ENCODE results near the gene FRY.

FRY gene

GRCh38 chr13:32086791-32087441 lies 55.3 kb downstream of the FRY start:
- DNase-seq = peak; percentile 6

- DNase-seq = peak; percentile 5
Measured at GRCh38 chr13:32087955-32088747, 56.6 kb downstream of the FRY start.

- DNase-seq = no peak
Measured at GRCh38 chr13:32092496-32092895, 60.9 kb downstream of the FRY start.

GRCh38 chr13:32093006-32093405 lies 61.4 kb downstream of the FRY start:
- DNase-seq = no peak

GRCh38 chr13:32098272-32098671 lies 66.7 kb downstream of the FRY start:
- no peak for DNase-seq

- DNase-seq = no peak
Measured at GRCh38 chr13:32105653-32106313, 74.2 kb downstream of the FRY start.

GRCh38 chr13:32107474-32107873 lies 75.9 kb downstream of the FRY start:
- no peak for DNase-seq

- DNase-seq = peak; percentile 6
Measured at GRCh38 chr13:32107973-32108372, 76.4 kb downstream of the FRY start.

GRCh38 chr13:32113532-32113931 lies 82.0 kb downstream of the FRY start:
- DNase-seq = no peak

GRCh38 chr13:32114284-32114950 lies 82.8 kb downstream of the FRY start:
- DNase-seq = no peak

- DNase-seq = no peak
Measured at GRCh38 chr13:32115066-32115465, 83.5 kb downstream of the FRY start.

- no peak for DNase-seq
Measured at GRCh38 chr13:32116210-32116609, 84.6 kb downstream of the FRY start.

- DNase-seq = no peak
Measured at GRCh38 chr13:32117001-32117400, 85.4 kb downstream of the FRY start.

GRCh38 chr13:32117701-32118100 lies 86.1 kb downstream of the FRY start:
- DNase-seq = no peak

GRCh38 chr13:32121316-32121715 lies 89.7 kb downstream of the FRY start:
- DNase-seq = no peak

GRCh38 chr13:32124743-32125142 lies 93.2 kb downstream of the FRY start:
- DNase-seq = no peak

- peak; percentile 28 for DNase-seq
Measured at GRCh38 chr13:32125221-32125689, 93.7 kb downstream of the FRY start.

- DNase-seq = peak; percentile 53
Measured at GRCh38 chr13:32125751-32126150, 94.2 kb downstream of the FRY start.

GRCh38 chr13:32126278-32126677 lies 94.7 kb downstream of the FRY start:
- no peak for DNase-seq

GRCh38 chr13:32126756-32127155 lies 95.2 kb downstream of the FRY start:
- no peak for DNase-seq

GRCh38 chr13:32127691-32128090 lies 96.1 kb downstream of the FRY start:
- DNase-seq = no peak

GRCh38 chr13:32134241-32135055 lies 102.9 kb downstream of the FRY start:
- DNase-seq = peak; percentile 21

Data from fibroblast of skin of abdomen (primary cell).